HCT116 (cell line): Measurements from ENCODE around the gene SGSM2. TPM values are rescaled to one million over a fixed set of nuclear protein-coding genes. Genes with fewer than 3 reads are reported as not detected.
A peak's percentile ranks its signal among the peaks of the same experiment; 100 is the strongest.

Source experiments
- ATAC-seq: fragments of 200-7000 bp; cut with Tn5 transposase; 2 replicates; pipeline ENCODE4 v1.9.1; 2020; ENCODE audit warnings: mild to moderate bottlenecking, moderate library complexity
- BruUV-seq: library from RNA; stranded (reverse); fragments of 400-500 nt; replicated peaks from 2 replicates; lab custom pipeline; 2021; lab: Mats Ljungman, UMichigan
- CTCF ChIA-PET: fragments of 300-600 bp; sonication (Branson Sonifier 250); formaldehyde crosslinking; loops from one replicate; lab custom pipeline; 2021; ENCODE audit warnings: antibody characterized with exemption; lab: Charles Lee
- POLR2A ChIA-PET: fragments of 300-600, 350-600 bp; sonication (Branson Sonifier 250); formaldehyde crosslinking; loops from one replicate; lab custom pipeline; 2021; ENCODE audit warnings: antibody characterized with exemption; lab: Charles Lee
- RAD21 ChIA-PET, 2 experiments: fragments of 300-600 bp; sonication (Branson Sonifier 250); formaldehyde crosslinking; loops; one replicate each; lab custom pipeline; 2023; ENCODE audit warnings: low total read pairs in 2 of 2; ENCODE audit not compliant: uncharacterized antibody in 2 of 2, unreplicated experiment in 2 of 2, low non-redundant PET in 1 of 2; lab: Charles Lee
- DNase-seq: peaks from one replicate; pipeline ENCODE4 v3.0.0-alpha.2; 2010; ENCODE audit warnings: low read depth, low spot score
- H2AFZ ChIP-seq: fragments of 200-600 bp; shearing (Covaris generic), sonication (generic); 2 replicates; pipeline ENCODE4 v1.6.1; 2017; ENCODE audit warnings: low read depth, mixed run types, mixed read lengths, antibody characterized with exemption, low read length; ENCODE audit not compliant: poor library complexity, severe bottlenecking
- H3K27ac ChIP-seq: 2 replicates; pipeline ENCODE4 v1.5.1; 2012; ENCODE audit warnings: low read depth, low read length
- H3K27me3 ChIP-seq: fragments of 200-600 bp; sonication (generic); 2 replicates; pipeline ENCODE4 v1.6.1; 2016; ENCODE audit warnings: mixed run types, low read length, mixed read lengths; ENCODE audit not compliant: insufficient read depth
- H3K36me3 ChIP-seq, 2 experiments: fragments of 200-500 bp in 1 of 2; fragments of 200-600 bp in 1 of 2; sonication (Bioruptor generic) in 1 of 2; sonication (generic) in 1 of 2; 2 replicates each; pipeline versions ENCODE4 v1.5.1 to v1.6.1; 2014 to 2016; ENCODE audit warnings: low read length in 2 of 2, inconsistent platforms in 1 of 2, mixed read lengths in 1 of 2, mixed run types in 1 of 2; ENCODE audit not compliant: insufficient read depth in 2 of 2, control insufficient read depth in 1 of 2
- H3K4me1 ChIP-seq, 2 experiments: fragments of 200-600 bp in 1 of 2; sonication (generic) in 1 of 2; 2 replicates each; pipeline versions ENCODE4 v1.5.1 to v1.6.1; 2012 to 2017; ENCODE audit warnings: low read length in 2 of 2, inconsistent platforms in 1 of 2, mild to moderate bottlenecking in 1 of 2, mixed read lengths in 1 of 2, mixed run types in 1 of 2, moderate library complexity in 1 of 2; ENCODE audit not compliant: insufficient read depth in 2 of 2, control insufficient read depth in 1 of 2
- H3K4me2 ChIP-seq: fragments of 200-600 bp; sonication (generic); 2 replicates; pipeline ENCODE4 v1.6.1; 2017; ENCODE audit warnings: mixed run types, low read length, mixed read lengths
- H3K4me3 ChIP-seq, 2 experiments: fragments of 200-600 bp in 1 of 2; sonication (generic) in 1 of 2; replicated peaks in 1 of 2; 2 replicates each; pipeline ENCODE4 v1.5.1; 2011 to 2016; ENCODE audit warnings: low read length in 2 of 2, control low read depth in 1 of 2, low read depth in 1 of 2, mild to moderate bottlenecking in 1 of 2, mixed read lengths in 1 of 2, mixed run types in 1 of 2
- H3K79me2 ChIP-seq: fragments of 200-600 bp; sonication (generic); 2 replicates; pipeline ENCODE4 v1.6.1; 2017; ENCODE audit warnings: mild to moderate bottlenecking, mixed run types, low read length, moderate library complexity, mixed read lengths; ENCODE audit not compliant: insufficient read depth
- H3K9ac ChIP-seq: fragments of 200-600 bp; sonication (generic); 2 replicates; pipeline ENCODE4 v1.6.1; 2016; ENCODE audit warnings: low read length, mixed read lengths
- H3K9me2 ChIP-seq: fragments of 200-600 bp; sonication (generic), shearing (Covaris generic); 2 replicates; pipeline ENCODE4 v1.6.1; 2017; ENCODE audit warnings: mixed run types, mild to moderate bottlenecking, moderate library complexity; ENCODE audit not compliant: insufficient read depth
- H3K9me3 ChIP-seq, 2 experiments: fragments of 200-500 bp in 1 of 2; fragments of 200-600 bp in 1 of 2; sonication (Bioruptor generic) in 1 of 2; sonication (generic) in 1 of 2; 2 replicates each; pipeline ENCODE4 v1.6.1; 2014 to 2017; ENCODE audit warnings: low read length in 2 of 2, mixed read lengths in 2 of 2, inconsistent platforms in 1 of 2, low read depth in 1 of 2, mild to moderate bottlenecking in 1 of 2, mixed run types in 1 of 2, moderate library complexity in 1 of 2; ENCODE audit not compliant: control insufficient read depth in 1 of 2, insufficient read depth in 1 of 2
- H4K20me1 ChIP-seq: fragments of 200-600 bp; sonication (generic), shearing (Covaris generic); 2 replicates; pipeline ENCODE4 v1.6.1; 2017; ENCODE audit warnings: mixed run types, mild to moderate bottlenecking, moderate library complexity; ENCODE audit not compliant: insufficient read depth
- CBX3 ChIP-seq: IDR thresholded peaks from 2 replicates; pipeline ENCODE4 v1.6.1; 2012; ENCODE audit warnings: low read depth
- CTCF ChIP-seq, 3 experiments: fragments of 200-600 bp in 1 of 3; sonication (generic) in 1 of 3; IDR thresholded peaks in 2 of 3; conservative IDR thresholded peaks in 1 of 3; 2 replicates each; pipeline ENCODE4 v1.5.1; 2012 to 2017; ENCODE audit warnings: low read depth in 2 of 3, low read length in 2 of 3, antibody characterized with exemption in 1 of 3, borderline replicate concordance in 1 of 3, control low read depth in 1 of 3, mild to moderate bottlenecking in 1 of 3, mixed read lengths in 1 of 3, mixed run types in 1 of 3, moderate library complexity in 1 of 3; ENCODE audit not compliant: insufficient read depth in 1 of 3
- EGR1 ChIP-seq: IDR thresholded peaks from 2 replicates; pipeline ENCODE4 v1.6.1; 2012; ENCODE audit warnings: low read depth
- ELF1 ChIP-seq: IDR thresholded peaks from 2 replicates; pipeline ENCODE4 v1.6.1; 2012; ENCODE audit warnings: low read depth, borderline replicate concordance
- EZH2 ChIP-seq: fragments of 200-600 bp; sonication (generic); IDR thresholded peaks from 2 replicates; pipeline ENCODE4 v1.6.1; 2017; ENCODE audit warnings: antibody characterized with exemption, mixed run types
- EZH2phosphoT487 ChIP-seq: fragments of 200-600 bp; IDR thresholded peaks from 2 replicates; pipeline ENCODE4 v1.6.1; 2018; ENCODE audit warnings: antibody characterized with exemption, borderline replicate concordance
- FOSL1 ChIP-seq: IDR thresholded peaks from 2 replicates; pipeline ENCODE4 v1.6.1; 2012; ENCODE audit warnings: low read depth
- JUND ChIP-seq: IDR thresholded peaks from 2 replicates; pipeline ENCODE4 v1.6.1; 2012
- POLR2AphosphoS5 ChIP-seq: IDR thresholded peaks from 2 replicates; pipeline ENCODE4 v1.6.1; 2011; ENCODE audit warnings: mild to moderate bottlenecking, low read depth, low read length, moderate library complexity
- RAD21 ChIP-seq: IDR thresholded peaks from 2 replicates; pipeline ENCODE4 v1.6.1; 2012; ENCODE audit warnings: low read depth, mild to moderate bottlenecking
- SIN3A ChIP-seq: IDR thresholded peaks from 2 replicates; pipeline ENCODE4 v1.6.1; 2012; ENCODE audit warnings: low read depth
- SRF ChIP-seq: IDR thresholded peaks from 2 replicates; pipeline ENCODE4 v1.6.1; 2012; ENCODE audit warnings: low read depth
- TCF7L2 ChIP-seq: IDR thresholded peaks from 2 replicates; pipeline ENCODE4 v1.7.0; 2011; ENCODE audit warnings: borderline replicate concordance, inconsistent platforms; ENCODE audit not compliant: insufficient read depth, insufficient read length; ENCODE audit errors: extremely low read depth
- ZFX ChIP-seq: fragments of 450-650 bp; IDR thresholded peaks from 2 replicates; pipeline ENCODE4 v1.6.1; 2017
- ZNF274 ChIP-seq: fragments of 200-500 bp; sonication (Bioruptor generic); IDR thresholded peaks from 2 replicates; pipeline ENCODE4 v1.6.1; 2014; ENCODE audit warnings: mild to moderate bottlenecking, low read depth, low read length, inconsistent platforms
- intact Hi-C: fragments of 100-400 bp; cut with micrococcal nuclease; formaldehyde crosslinking; loops from 2 replicates; pipeline ENCODE4 v1.10.0; 2022
- total RNA-seq: library from RNA; stranded (reverse); gene quantifications from one replicate; pipeline ENCODE4 v1.2.1, GENCODE V29; 2021; ENCODE audit not compliant: unreplicated experiment
- TF ChIP-seq, protein P1 (sequence below): IDR thresholded peaks from 2 replicates; pipeline ENCODE4 v1.6.1; 2011; ENCODE audit warnings: mild to moderate bottlenecking, low read length, moderate library complexity; ENCODE audit not compliant: insufficient replicate concordance; ENCODE audit errors: extremely low read depth

The SGSM2 gene
- total RNA-seq, 1 experiment from 2014 or later, result 68.1 TPM

DNA sequence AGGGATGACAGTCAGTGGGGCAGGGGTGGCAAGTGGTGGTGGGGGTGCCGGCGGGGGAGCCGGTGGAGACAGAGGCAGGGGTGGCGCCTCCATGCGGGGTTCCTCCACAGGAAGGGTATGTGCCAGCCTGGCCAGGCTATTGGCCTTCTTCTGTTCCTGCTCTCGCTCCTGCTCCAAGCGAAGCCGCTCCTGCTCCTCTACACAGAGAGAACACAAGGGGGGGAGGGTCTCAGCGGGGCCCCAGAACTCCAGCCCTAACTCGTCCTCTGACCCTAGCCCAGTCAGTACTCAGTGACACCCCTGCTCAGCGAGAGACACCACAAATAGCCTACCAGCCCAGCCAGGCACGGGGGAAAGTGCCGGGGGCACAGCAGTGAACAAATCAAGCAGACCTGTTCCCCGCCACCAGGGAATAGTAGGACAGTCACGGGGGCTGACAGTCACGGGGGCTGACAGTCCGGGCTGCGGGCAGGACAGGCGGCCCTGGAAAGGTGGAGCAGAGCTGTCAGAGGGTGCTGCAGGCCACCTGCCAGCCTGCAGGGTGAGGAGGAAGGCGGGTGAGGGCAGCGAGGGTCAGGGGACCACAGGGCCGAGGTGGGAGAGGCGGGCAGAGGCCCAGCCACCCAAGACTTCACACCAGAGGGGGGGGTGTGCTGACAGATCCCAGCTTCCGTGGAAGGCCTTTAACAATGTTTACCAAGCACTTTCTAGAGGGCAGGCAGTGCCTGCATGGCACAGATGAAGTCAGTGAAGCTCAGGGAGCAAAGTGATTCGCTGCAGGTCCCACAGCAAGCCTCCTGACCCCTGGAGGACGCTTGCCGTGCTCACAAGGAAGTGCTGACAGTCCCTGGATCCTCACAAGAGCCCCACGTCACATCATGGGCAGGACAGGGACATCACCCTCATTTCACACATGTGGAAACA lies 58.2 kb downstream of the SGSM2 start:
- TF ChIP-seq CTCF (IDR thresholded peaks at IDR 0.05 in 2 of 3, conservative IDR thresholded peaks at IDR 0.05 in 1 of 3; ENCODE audit: borderline replicate concordance in 1 of 3, insufficient read depth in 1 of 3, low read depth in 2 of 3, low read length in 2 of 3) (0 out of 6 replicates have a peak, but pooled peaks of 1 of the 3 experiments have one; percentile 5), TCF7L2 (no peak)
- CTCF ChIA-PET, result interaction anchor here (1.0 kb wide), 1 partner anchor 13 kb away, joined by 4 read pairs; no protein-coding TSS in a partner anchor
- Histone ChIP-seq H2AFZ (no peak overlapping the region), H3K4me2 (peak overlapping the region; percentile 93), H3K36me3 (no peaks in the 10 kb centered on the region), H3K27ac (peak overlapping the region; percentile 97), H3K4me3 (peak overlapping the region; percentile 46 to 59), H3K79me2 (peaks cover 62% of the 10 kb centered on the region), H3K9me3 (no peaks in the 10 kb centered on the region), H3K9ac (peak overlapping the region; percentile 100), H4K20me1 (no peaks in the 10 kb centered on the region), H3K4me1 (peaks cover 49 to 91% of the 10 kb centered on the region in 2 experiments), H3K9me2 (no peaks in the 10 kb centered on the region), H3K27me3 (no peaks in the 10 kb centered on the region)
- no peak for DNase-seq
- no peak for ATAC-seq
- RAD21 ChIA-PET, result no interaction called here
- intact Hi-C loops, result no loop called here
- POLR2A ChIA-PET, result interaction anchor here (0.9 to 1.6 kb wide), 2 partner anchors 11 to 12 kb away, joined by 3 read pairs; no protein-coding TSS in a partner anchor
- no TSS peak for BruUV-seq

DNA sequence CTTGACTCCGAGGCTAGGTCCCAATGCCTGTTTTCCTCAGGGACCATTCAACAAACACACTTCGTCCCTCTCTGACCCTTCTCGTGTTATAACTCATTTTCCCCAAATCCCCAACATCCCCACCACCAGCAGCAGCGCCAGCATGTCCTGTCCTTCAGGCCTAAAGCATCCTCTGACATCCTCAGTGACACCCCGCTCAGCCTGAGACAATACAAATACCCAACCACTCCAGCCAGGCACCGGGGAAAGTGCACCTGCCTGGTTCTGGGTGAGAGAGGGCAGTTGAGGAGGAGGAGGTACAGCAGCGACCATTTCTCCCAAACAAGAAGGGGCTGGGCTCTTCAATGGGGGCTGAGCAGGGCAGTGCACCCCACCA lies 58.9 kb downstream of the SGSM2 start:
- peak overlapping the region; percentile 100 for H3K9ac ChIP-seq
- ATAC-seq (no peak), DNase-seq (no peak)
- intact Hi-C loops, result no loop called here
- no peaks in the 10 kb centered on the region for H3K9me2 ChIP-seq
- peaks cover 48 to 86% of the 10 kb centered on the region in 2 experiments for H3K4me1 ChIP-seq
- no peak overlapping the region for H2AFZ ChIP-seq
- peaks cover 62% of the 10 kb centered on the region for H3K79me2 ChIP-seq
- CTCF ChIA-PET, result interaction anchor here (1.0 kb wide), 1 partner anchor 14 kb away, joined by 4 read pairs; no protein-coding TSS in a partner anchor
- H3K9me3 ChIP-seq, result no peaks in the 10 kb centered on the region
- H3K27ac ChIP-seq, result peak overlapping the region; percentile 97
- peak overlapping the region; percentile 93 for H3K4me2 ChIP-seq
- no peaks in the 10 kb centered on the region for H3K27me3 ChIP-seq
- H3K4me3 ChIP-seq, result peak overlapping the region; percentile 46 to 59
- H3K36me3 ChIP-seq, result no peaks in the 10 kb centered on the region
- RAD21 ChIA-PET, result no interaction called here
- no peaks in the 10 kb centered on the region for H4K20me1 ChIP-seq
- POLR2A ChIA-PET, result interaction anchor here (0.9 to 1.6 kb wide), 2 partner anchors 11 to 13 kb away, joined by 3 read pairs; no protein-coding TSS in a partner anchor
- TSS peak; percentile 33 for BruUV-seq
- TF ChIP-seq CBX3, result no peak
- TF ChIP-seq ZFX, result no peak
- TF ChIP-seq SIN3A, result no peak
- no peak for TF ChIP-seq RAD21
- no peak for TF ChIP-seq ZNF274
- TF ChIP-seq ELF1, result no peak
- no peak for TF ChIP-seq JUND
- TF ChIP-seq SRF, result no peak
- TF ChIP-seq EZH2phosphoT487, result no peak
- TF ChIP-seq, protein P1, sequence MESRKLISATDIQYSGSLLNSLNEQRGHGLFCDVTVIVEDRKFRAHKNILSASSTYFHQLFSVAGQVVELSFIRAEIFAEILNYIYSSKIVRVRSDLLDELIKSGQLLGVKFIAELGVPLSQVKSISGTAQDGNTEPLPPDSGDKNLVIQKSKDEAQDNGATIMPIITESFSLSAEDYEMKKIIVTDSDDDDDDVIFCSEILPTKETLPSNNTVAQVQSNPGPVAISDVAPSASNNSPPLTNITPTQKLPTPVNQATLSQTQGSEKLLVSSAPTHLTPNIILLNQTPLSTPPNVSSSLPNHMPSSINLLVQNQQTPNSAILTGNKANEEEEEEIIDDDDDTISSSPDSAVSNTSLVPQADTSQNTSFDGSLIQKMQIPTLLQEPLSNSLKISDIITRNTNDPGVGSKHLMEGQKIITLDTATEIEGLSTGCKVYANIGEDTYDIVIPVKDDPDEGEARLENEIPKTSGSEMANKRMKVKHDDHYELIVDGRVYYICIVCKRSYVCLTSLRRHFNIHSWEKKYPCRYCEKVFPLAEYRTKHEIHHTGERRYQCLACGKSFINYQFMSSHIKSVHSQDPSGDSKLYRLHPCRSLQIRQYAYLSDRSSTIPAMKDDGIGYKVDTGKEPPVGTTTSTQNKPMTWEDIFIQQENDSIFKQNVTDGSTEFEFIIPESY, result no peak
- TF ChIP-seq EGR1, result no peak
- TF ChIP-seq POLR2AphosphoS5, result no peak
- TF ChIP-seq FOSL1, result no peak
- TF ChIP-seq EZH2, result no peak
